Fibroblast of villous mesenchyme (primary cell): ENCODE results near the gene SNX30. TPM values are rescaled to one million over a fixed set of nuclear protein-coding genes. Genes with fewer than 3 reads are reported as not detected.

Source experiments
- DNase-seq: peaks from one replicate; pipeline ENCODE4 v3.0.0-alpha.2; 2010; ENCODE audit warnings: low read depth
- H3K4me3 ChIP-seq: 2 replicates; pipeline ENCODE4 v1.5.1; 2011; ENCODE audit warnings: low read depth, mild to moderate bottlenecking, low read length
- total RNA-seq: library from RNA; depleted of rRNA; stranded (reverse); fragments of >200 nt; gene quantifications from 2 replicates; pipeline ENCODE4 v1.2.3, GENCODE V29; 2012
- TF ChIP-seq, protein P1 (sequence below): IDR thresholded peaks from 2 replicates; pipeline ENCODE4 v1.5.1; 2012; ENCODE audit warnings: low read depth, mild to moderate bottlenecking, low read length; ENCODE audit not compliant: insufficient read depth

The SNX30 gene
- total RNA-seq, 1 donor = 27.6 TPM

GRCh38 chr9:112864403-112864802, 113.8 kb downstream of the SNX30 start:
- no peak for DNase-seq
- TF ChIP-seq, protein P1, sequence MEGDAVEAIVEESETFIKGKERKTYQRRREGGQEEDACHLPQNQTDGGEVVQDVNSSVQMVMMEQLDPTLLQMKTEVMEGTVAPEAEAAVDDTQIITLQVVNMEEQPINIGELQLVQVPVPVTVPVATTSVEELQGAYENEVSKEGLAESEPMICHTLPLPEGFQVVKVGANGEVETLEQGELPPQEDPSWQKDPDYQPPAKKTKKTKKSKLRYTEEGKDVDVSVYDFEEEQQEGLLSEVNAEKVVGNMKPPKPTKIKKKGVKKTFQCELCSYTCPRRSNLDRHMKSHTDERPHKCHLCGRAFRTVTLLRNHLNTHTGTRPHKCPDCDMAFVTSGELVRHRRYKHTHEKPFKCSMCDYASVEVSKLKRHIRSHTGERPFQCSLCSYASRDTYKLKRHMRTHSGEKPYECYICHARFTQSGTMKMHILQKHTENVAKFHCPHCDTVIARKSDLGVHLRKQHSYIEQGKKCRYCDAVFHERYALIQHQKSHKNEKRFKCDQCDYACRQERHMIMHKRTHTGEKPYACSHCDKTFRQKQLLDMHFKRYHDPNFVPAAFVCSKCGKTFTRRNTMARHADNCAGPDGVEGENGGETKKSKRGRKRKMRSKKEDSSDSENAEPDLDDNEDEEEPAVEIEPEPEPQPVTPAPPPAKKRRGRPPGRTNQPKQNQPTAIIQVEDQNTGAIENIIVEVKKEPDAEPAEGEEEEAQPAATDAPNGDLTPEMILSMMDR = no peak
- no peak overlapping the region for H3K4me3 ChIP-seq

GRCh38 chr9:112864982-112865381, 114.4 kb downstream of the SNX30 start:
- no peak overlapping the region for H3K4me3 ChIP-seq
- TF ChIP-seq, protein P1 = no peak
- no peak for DNase-seq

GRCh38 chr9:112866662-112867274, 116.2 kb downstream of the SNX30 start:
- TF ChIP-seq, protein P1 = no peak
- H3K4me3 ChIP-seq = no peak overlapping the region
- DNase-seq = peak; percentile 88

- peak overlapping the region; percentile 25 for H3K4me3 ChIP-seq
Measured at GRCh38 chr9:112867275-112867991, 116.9 kb downstream of the SNX30 start.

GRCh38 chr9:112868461-112868860, 117.9 kb downstream of the SNX30 start:
- no peak overlapping the region for H3K4me3 ChIP-seq
- DNase-seq = no peak
- TF ChIP-seq, protein P1 = no peak

More at GRCh38 chr9:112867275-112867991, 116.9 kb downstream of the SNX30 start:
- TF ChIP-seq, protein P1 = no peak
- peak; percentile 90 for DNase-seq

DNA sequence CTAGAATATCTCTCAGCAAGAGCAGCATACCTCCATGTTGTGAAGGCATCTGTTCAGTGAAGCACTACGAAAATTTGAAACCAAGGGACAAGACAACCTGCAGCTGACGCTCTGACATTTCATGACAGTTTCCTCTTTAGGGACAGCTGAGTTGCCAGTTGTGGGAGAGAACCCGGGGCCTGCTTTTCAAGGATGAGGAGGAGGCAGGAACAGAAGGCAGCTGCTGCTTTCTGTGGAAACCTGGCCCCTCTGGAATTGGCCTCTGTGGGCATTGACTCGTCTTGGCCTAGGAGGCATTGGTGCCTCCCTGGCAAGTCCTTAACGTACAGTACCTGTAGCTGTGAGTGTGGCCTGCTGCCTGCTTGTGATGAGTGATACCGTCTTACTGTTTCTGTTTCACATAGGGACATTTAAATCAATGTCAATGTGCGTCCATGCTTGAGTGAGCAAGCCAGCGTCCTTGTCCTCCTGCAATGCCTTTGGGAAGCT, 118.5 kb downstream of the SNX30 start:
- no peak for DNase-seq
- no peak overlapping the region for H3K4me3 ChIP-seq
- TF ChIP-seq, protein P1 = no peak
